GM12865 (cell line): ENCODE data around the gene FAF2.
A peak's percentile ranks its signal among the peaks of the same experiment; 100 is the strongest.

Source experiments
- DNase-seq: peaks from one replicate; pipeline ENCODE4 v3.0.0; 2010; ENCODE audit warnings: low read depth
- H3K4me3 ChIP-seq: 2 replicates; pipeline ENCODE4 v1.5.1; 2011; ENCODE audit warnings: mild to moderate bottlenecking, low read depth, low read length, control low read depth
- TF ChIP-seq, protein P1 (sequence below): IDR thresholded peaks from 2 replicates; pipeline ENCODE4 v1.5.1; 2011; ENCODE audit warnings: low read length, control low read depth, low read depth, inconsistent platforms; ENCODE audit not compliant: insufficient read depth; ENCODE audit errors: missing control alignments

FAF2 gene

GRCh38 chr5:176413709-176414191, 34.4 kb upstream of the FAF2 start:
- DNase-seq, result no peak
- no peak overlapping the region for H3K4me3 ChIP-seq
- TF ChIP-seq, protein P1, sequence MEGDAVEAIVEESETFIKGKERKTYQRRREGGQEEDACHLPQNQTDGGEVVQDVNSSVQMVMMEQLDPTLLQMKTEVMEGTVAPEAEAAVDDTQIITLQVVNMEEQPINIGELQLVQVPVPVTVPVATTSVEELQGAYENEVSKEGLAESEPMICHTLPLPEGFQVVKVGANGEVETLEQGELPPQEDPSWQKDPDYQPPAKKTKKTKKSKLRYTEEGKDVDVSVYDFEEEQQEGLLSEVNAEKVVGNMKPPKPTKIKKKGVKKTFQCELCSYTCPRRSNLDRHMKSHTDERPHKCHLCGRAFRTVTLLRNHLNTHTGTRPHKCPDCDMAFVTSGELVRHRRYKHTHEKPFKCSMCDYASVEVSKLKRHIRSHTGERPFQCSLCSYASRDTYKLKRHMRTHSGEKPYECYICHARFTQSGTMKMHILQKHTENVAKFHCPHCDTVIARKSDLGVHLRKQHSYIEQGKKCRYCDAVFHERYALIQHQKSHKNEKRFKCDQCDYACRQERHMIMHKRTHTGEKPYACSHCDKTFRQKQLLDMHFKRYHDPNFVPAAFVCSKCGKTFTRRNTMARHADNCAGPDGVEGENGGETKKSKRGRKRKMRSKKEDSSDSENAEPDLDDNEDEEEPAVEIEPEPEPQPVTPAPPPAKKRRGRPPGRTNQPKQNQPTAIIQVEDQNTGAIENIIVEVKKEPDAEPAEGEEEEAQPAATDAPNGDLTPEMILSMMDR, result no peak

GRCh38 chr5:176414704-176415103, 33.5 kb upstream of the FAF2 start:
- no peak overlapping the region for H3K4me3 ChIP-seq
- TF ChIP-seq, protein P1, result no peak
- no peak for DNase-seq

GRCh38 chr5:176415240-176415951, 32.8 kb upstream of the FAF2 start:
- TF ChIP-seq, protein P1, result no peak
- DNase-seq, result no peak
- peak overlapping the region; percentile 69 for H3K4me3 ChIP-seq

DNA sequence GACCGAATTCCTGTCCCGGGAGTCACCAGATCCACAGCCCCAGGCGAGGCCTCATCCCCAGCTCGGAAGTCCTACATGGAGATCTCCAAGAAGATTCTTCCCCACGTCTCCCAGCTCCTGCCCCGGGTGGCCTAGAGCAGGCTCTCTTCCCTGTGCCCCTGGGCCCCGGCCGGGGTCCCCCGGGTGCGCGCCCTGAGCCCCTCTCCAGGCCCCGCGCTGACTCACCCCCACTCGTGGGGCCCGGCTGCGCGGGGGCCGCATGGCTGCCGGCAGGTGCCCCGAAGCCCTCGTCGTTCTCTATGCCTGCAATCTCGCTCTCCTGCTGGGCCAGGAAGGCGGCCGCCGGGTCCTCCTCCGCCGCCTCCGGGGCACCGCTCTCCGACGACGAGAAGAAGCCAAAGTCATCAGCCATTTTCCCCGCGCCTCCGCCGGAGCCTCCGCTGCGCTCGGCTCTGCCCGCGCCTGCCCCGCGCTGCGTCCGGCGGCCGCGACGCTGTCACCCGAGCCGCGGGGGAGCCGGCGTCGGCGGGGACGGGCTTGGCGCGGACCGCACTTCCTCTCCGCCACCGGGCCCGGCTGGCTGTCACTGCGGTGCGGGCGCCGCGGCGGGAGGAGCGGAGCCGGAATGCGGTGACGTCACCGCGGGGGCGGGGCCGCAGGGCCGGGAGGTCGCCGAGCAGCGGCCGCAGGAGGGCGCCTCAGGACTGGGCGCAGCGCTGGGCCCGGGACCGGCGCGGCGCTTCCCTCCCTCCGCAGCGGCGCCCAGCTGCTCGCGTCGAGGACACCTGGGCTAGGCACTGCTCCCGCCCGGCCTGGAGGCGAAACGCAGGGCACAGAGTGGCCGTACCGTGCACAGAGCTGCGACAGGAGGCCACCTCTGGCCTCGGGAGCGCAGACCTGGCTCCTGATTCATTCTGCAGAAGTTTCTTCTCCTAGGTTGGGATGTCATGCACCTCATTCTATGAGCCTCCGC, 31.9 kb upstream of the FAF2 start, which contains the start of gene CLTB:
TSS of gene CLTB (minus strand) at position 588 of the 973 bp plus-strand sequence. CDS start at position 412, 176 bp downstream.
- TF ChIP-seq, protein P1, result peak; percentile 81
- peak within 1 kb of the TSS; percentile 69 for H3K4me3 ChIP-seq
- peak; percentile 92 for DNase-seq

DNA sequence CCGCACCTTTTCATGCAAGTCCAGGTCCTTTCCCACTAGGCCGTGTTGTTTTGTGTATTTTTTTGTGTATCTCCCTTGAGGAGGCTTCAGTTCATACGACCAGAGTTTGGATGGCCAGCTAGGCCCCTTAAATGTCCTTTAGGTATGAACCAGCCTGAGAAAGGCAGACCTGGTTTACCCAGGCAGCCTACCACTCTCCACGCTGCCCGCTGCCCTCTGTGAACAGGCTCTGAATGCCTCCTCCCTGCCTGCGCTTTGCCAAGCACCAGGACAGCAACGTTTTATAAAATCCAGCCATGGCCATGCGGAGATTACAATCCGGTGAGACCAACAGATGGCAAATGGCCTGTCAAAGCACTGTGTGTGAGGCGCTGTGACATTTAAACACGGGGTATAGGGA, 31.2 kb upstream of the FAF2 start:
- TF ChIP-seq, protein P1, result no peak
- no peak for DNase-seq
- H3K4me3 ChIP-seq, result peak overlapping the region; percentile 63

GRCh38 chr5:176418251-176418650, 29.9 kb upstream of the FAF2 start:
- no peak overlapping the region for H3K4me3 ChIP-seq
- DNase-seq, result no peak
- TF ChIP-seq, protein P1, result no peak
